ENCODE data around the gene HLF.

The HLF gene

DNA sequence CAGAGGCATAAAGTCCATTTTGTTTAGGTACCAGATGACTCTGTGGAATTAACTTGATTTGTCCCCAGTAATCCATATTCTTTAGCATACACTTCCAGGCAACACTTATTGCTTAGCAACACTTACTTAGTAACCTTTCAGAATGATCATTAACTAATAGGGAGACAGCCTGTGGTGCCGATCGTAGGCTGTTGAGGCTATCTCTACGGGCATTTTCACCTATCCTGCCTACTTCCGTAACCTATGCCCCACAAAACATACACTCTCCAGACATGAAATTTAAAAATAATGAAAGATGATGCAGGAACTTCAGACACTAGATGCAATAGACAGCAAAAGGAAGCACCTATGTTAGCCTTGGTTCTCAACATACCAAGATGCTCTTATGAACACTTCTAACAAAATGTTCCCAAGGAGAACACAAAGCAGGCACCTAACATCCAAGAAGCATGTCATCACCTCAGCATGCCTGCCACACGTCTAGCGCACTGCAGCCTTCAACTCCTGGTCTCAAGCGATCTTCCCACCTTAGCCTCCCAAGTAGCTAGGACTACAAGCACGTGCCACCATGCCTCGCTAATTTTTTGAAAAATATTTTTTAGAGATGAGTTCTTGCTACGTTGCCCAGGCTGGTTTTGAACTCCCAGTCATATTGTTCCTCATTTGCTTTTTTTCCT lies 34.5 kb downstream of the HLF start:
- Histone ChIP-seq H3K27ac (no peak overlapping the region), H3K27me3 (ENCODE audit: insufficient read depth, low read depth, severe bottlenecking) (no peaks in the 10 kb centered on the region), H3K36me3 (no peaks in the 10 kb centered on the region), H3K9me3 (ENCODE audit: severe bottlenecking) (no peaks in the 10 kb centered on the region), H3K4me3 (ENCODE audit: low read depth, low read length) (no peak overlapping the region)
- no peak for DNase-seq
- TF ChIP-seq, protein P1, sequence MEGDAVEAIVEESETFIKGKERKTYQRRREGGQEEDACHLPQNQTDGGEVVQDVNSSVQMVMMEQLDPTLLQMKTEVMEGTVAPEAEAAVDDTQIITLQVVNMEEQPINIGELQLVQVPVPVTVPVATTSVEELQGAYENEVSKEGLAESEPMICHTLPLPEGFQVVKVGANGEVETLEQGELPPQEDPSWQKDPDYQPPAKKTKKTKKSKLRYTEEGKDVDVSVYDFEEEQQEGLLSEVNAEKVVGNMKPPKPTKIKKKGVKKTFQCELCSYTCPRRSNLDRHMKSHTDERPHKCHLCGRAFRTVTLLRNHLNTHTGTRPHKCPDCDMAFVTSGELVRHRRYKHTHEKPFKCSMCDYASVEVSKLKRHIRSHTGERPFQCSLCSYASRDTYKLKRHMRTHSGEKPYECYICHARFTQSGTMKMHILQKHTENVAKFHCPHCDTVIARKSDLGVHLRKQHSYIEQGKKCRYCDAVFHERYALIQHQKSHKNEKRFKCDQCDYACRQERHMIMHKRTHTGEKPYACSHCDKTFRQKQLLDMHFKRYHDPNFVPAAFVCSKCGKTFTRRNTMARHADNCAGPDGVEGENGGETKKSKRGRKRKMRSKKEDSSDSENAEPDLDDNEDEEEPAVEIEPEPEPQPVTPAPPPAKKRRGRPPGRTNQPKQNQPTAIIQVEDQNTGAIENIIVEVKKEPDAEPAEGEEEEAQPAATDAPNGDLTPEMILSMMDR (IDR thresholded peaks at IDR 0.05; ENCODE audit: low read depth, low read length), result no peak

DNA sequence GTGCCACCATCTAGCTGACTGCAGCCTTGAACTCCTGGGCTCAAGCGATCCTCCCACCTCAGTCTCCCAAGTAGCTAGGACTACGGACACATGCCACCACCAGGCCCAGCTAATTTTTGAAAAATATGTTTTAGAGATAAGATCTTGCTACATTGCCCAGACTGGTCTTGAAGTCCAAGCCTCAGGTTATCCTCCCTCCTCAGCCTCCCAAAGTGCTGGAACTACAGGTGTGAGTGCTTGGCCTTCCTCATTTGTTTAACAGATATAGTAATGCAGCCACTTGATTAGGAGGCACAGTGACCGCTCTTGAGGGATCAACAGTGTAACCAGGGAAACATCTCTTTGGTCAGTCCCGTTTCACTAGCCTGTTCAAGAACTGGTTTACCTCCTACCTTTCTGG lies 35.1 kb downstream of the HLF start:
- TF ChIP-seq, protein P1 (IDR thresholded peaks at IDR 0.05; ENCODE audit: low read depth, low read length), result no peak
- H3K4me3 ChIP-seq (ENCODE audit: low read depth, low read length), result no peak overlapping the region
- H3K36me3 ChIP-seq, result no peaks in the 10 kb centered on the region
- no peaks in the 10 kb centered on the region for H3K27me3 ChIP-seq (ENCODE audit: insufficient read depth, low read depth, severe bottlenecking)
- no peak for DNase-seq
- no peak overlapping the region for H3K27ac ChIP-seq
- H3K9me3 ChIP-seq (ENCODE audit: severe bottlenecking), result no peaks in the 10 kb centered on the region

DNA sequence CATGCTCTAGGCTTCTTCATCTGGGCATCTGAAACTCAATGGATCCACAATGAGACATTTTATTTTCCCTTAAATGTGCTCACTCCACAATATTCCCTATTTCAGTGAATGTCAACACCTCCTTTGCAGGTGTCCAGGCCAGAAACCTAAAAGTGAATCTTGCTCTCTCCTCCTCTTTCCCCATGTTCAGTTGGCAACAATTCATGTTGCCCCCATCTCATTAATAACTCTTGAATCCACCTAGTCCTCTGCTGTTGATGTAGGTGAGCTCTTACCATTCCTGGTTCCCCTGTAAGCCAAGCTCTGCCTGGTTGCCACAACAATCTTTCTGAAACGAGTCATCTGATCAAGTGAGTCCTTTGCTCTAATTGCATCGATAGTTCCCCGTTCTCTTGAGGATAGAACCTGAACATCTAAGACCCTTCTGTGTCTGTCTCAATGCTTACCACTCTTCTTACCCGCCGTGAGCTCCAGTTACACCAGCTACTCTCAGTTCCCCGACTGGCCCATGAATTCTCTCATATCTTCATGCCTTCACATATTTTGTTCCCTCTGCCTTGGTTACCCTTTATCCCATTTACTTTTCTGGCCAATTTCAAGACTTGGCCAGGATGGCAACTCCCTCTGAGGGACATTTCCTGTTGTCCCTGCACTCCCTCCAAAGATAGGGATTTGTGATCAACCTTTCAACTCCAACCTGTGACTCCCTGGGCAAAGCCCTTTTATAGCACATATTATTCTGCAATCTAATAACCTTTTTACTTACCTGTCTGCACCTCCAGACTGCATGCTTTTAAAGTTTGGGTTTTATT lies 35.9 kb downstream of the HLF start:
- Histone ChIP-seq H3K4me3 (ENCODE audit: low read depth, low read length) (no peak overlapping the region), H3K36me3 (no peaks in the 10 kb centered on the region), H3K9me3 (ENCODE audit: severe bottlenecking) (no peaks in the 10 kb centered on the region), H3K27ac (no peak overlapping the region), H3K27me3 (ENCODE audit: insufficient read depth, low read depth, severe bottlenecking) (no peaks in the 10 kb centered on the region)
- TF ChIP-seq, protein P1 (IDR thresholded peaks at IDR 0.05; ENCODE audit: low read depth, low read length), result no peak
- DNase-seq, result no peak

DNA sequence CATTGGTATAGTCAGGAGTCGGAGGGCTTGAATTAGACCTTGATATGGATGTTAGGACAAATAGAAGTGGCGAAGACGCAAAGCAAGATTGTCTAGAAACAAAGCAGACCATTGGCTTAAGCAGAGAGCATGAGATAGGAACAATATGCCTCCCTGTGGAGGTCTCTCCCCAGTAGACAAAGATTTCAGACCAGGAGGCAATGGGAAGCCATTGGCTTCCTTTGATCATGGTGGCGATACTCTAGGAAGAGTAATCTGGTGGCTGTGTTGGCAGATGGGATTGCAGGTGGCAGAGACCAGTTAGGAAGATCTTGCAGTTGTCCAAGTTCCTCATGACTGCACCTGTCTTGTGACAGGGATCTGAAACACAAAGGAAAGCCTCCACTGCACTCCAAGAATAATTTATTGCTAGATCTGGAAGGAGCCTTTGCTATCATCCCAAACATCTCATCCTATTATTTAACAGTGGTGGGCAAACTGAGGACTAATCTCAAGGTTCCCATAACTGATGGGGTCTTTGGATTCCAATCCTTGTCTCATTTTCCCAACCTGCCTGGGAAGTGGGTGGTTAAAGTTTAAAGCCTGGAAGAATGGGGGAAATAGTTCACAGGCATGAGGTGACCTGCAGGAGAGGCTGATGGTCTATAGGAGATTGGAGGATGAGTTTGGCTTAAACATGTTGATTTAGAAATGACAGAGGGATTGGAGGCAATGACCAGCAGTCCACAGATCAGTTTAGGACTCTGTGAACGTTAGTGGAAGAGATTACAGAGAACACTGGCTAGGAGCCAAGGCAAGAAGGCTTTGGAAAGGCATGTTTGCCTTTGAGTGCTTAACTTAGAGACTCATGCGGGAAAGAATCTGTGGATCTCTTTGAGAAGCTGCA lies 37.0 kb downstream of the HLF start:
- Histone ChIP-seq H3K36me3 (no peaks in the 10 kb centered on the region), H3K27ac (no peak overlapping the region), H3K27me3 (ENCODE audit: insufficient read depth, low read depth, severe bottlenecking) (no peaks in the 10 kb centered on the region), H3K9me3 (ENCODE audit: severe bottlenecking) (no peaks in the 10 kb centered on the region), H3K4me3 (ENCODE audit: low read depth, low read length) (no peak overlapping the region)
- TF ChIP-seq, protein P1 (IDR thresholded peaks at IDR 0.05; ENCODE audit: low read depth, low read length), result no peak
- no peak for DNase-seq

DNA sequence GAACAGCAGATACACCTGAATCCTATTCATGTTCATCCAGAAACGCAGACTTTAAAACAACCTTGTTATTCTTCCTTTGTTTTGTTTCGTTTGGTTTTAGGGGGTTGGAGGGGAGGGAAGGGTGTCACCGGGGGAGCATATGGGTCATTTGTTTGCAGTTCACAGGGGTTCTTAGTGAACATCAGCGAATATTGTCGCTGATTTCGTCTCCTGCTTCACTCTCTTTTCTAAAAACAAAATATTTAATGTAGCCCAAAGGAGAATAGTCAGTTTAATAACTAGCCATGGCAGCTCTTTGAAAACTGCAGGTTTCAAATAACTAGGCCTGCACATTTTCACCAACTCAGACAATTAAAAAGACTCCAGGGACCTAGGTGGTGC lies 37.6 kb downstream of the HLF start:
- Histone ChIP-seq H3K9me3 (ENCODE audit: severe bottlenecking) (no peaks in the 10 kb centered on the region), H3K4me3 (ENCODE audit: low read depth, low read length) (no peak overlapping the region), H3K27ac (no peak overlapping the region), H3K27me3 (ENCODE audit: insufficient read depth, low read depth, severe bottlenecking) (no peaks in the 10 kb centered on the region), H3K36me3 (no peaks in the 10 kb centered on the region)
- TF ChIP-seq, protein P1 (IDR thresholded peaks at IDR 0.05; ENCODE audit: low read depth, low read length), result no peak
- DNase-seq, result no peak
